ENCODE measurements around the gene LSAMP.

LSAMP gene

DNA sequence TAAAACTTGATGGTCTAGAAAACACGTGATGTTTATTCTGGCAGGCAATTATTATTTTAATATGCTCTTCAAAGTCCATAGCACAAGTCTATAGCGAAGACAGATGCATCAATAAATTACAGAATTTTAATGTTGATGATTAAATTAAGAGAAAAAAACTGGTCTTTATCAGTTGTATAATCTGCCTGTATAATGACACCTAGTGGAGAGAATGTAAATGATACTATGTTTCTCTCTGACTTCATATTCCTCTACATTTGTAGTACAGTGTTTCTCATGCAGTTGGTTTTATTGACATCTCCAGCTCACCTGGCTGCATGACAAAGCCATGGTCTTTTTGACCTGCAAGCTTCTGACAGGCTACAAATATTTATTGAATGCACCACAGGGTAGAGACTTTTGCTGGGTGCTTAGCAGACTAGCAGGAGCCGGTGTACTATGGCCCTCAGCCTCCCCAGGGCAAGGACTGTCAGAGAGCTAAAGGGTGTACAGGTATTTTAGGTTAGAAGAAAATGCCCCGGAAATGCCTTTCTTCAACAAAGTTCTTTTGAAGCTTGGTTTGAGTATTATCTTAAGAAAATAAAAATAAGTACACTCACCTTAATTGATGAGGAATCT lies 532.1 kb downstream of the LSAMP start:
- DNase-seq (ENCODE audit: low read depth) = no peak
- TF ChIP-seq, protein P1, sequence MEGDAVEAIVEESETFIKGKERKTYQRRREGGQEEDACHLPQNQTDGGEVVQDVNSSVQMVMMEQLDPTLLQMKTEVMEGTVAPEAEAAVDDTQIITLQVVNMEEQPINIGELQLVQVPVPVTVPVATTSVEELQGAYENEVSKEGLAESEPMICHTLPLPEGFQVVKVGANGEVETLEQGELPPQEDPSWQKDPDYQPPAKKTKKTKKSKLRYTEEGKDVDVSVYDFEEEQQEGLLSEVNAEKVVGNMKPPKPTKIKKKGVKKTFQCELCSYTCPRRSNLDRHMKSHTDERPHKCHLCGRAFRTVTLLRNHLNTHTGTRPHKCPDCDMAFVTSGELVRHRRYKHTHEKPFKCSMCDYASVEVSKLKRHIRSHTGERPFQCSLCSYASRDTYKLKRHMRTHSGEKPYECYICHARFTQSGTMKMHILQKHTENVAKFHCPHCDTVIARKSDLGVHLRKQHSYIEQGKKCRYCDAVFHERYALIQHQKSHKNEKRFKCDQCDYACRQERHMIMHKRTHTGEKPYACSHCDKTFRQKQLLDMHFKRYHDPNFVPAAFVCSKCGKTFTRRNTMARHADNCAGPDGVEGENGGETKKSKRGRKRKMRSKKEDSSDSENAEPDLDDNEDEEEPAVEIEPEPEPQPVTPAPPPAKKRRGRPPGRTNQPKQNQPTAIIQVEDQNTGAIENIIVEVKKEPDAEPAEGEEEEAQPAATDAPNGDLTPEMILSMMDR (IDR thresholded peaks at IDR 0.05; ENCODE audit: insufficient read depth, low read depth, low read length, missing control alignments) = no peak
- H3K4me3 ChIP-seq (ENCODE audit: low read depth, low read length) = no peak overlapping the region

DNA sequence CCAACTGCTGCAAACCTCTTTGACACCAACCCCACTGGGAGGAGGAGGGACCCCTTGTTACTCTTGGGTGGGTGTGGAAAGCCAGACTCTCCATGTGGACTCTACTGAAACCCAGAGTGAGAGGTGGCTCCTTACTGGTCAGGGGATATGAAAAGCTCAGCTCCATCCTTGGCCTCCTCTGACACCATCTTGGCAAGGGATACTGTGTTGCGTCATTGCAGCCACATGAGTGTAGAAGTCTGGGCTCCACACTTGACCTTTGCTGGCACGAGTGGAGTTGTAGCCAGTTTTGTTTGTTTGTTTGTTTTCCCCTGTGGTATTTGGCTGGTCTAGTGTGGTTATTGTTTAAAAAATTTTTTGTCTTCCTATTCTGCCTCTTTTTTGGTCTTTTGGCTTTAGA lies 532.9 kb downstream of the LSAMP start:
- TF ChIP-seq, protein P1 (IDR thresholded peaks at IDR 0.05; ENCODE audit: insufficient read depth, low read depth, low read length, missing control alignments) = no peak
- H3K4me3 ChIP-seq (ENCODE audit: low read depth, low read length) = no peak overlapping the region

GRCh38 chr3:115905871-115906270 lies 539.4 kb downstream of the LSAMP start:
- TF ChIP-seq, protein P1 (IDR thresholded peaks at IDR 0.05; ENCODE audit: insufficient read depth, low read depth, low read length, missing control alignments) = no peak
- no peak for DNase-seq (ENCODE audit: low read depth)
- H3K4me3 ChIP-seq (ENCODE audit: low read depth, low read length) = no peak overlapping the region

More for the DNA sequence above, 532.9 kb downstream of the LSAMP start:
- no peak for DNase-seq (ENCODE audit: low read depth)

GRCh38 chr3:115903843-115904242 lies 541.4 kb downstream of the LSAMP start:
- no peak for DNase-seq (ENCODE audit: low read depth)
- H3K4me3 ChIP-seq (ENCODE audit: low read depth, low read length) = no peak overlapping the region
- TF ChIP-seq, protein P1 (IDR thresholded peaks at IDR 0.05; ENCODE audit: insufficient read depth, low read depth, low read length, missing control alignments) = no peak

- no peak overlapping the region for H3K4me3 ChIP-seq (ENCODE audit: low read depth, low read length)
- TF ChIP-seq, protein P1 (IDR thresholded peaks at IDR 0.05; ENCODE audit: insufficient read depth, low read depth, low read length, missing control alignments) = no peak
- no peak for DNase-seq (ENCODE audit: low read depth)
Observed at GRCh38 chr3:115901008-115901407, 544.3 kb downstream of the LSAMP start.

DNA sequence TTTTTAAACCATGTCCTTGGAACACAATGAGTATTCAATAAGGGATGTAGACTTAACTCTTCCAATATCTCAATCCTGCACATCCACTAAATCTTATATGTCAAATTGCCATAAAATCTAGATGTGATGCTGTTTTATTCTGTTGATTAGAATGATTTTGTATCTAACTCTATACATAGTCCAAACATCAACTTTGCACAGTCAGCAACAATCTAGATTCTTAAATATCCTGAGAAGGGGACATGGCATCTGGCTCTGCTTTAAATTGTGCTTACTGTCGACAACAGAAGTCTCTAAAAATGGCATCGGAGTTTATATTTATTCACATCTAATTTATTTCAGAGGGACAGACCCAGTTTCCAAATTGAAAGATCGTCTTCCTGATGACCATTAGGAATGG lies 545.8 kb downstream of the LSAMP start:
- DNase-seq (ENCODE audit: low read depth) = no peak
- no peak overlapping the region for H3K4me3 ChIP-seq (ENCODE audit: low read depth, low read length)
- TF ChIP-seq, protein P1 (IDR thresholded peaks at IDR 0.05; ENCODE audit: insufficient read depth, low read depth, low read length, missing control alignments) = no peak
